Muscle of back (tissue), 11 donors: ENCODE data around the gene C4B. TPM values are rescaled to one million over a fixed set of nuclear protein-coding genes. Genes with fewer than 3 reads are reported as not detected.
"Not testable (repeated sequence)": the region's sequence is repeated elsewhere in the genome, so short reads cannot be mapped to it uniquely, and the experiment has no call there.

Experiments
- DNase-seq, 3 donors: peaks; one replicate each; pipeline versions ENCODE4 v3.0.0 to v3.0.0-alpha.2; 2013
- polyA plus RNA-seq, 10 donors: library from polyadenylated mRNA; unstranded; fragments of 120-200 nt; gene quantifications; one replicate each; pipeline ENCODE4 v1.2.1, GENCODE V29; 2013; ENCODE audit not compliant: insufficient read length in 10 of 10

The C4B gene
- polyA plus RNA-seq, 10 donors: 8.7 to 25.9 (median 14.3) TPM

GRCh38 chr6:32050562-32050961 lies 36.0 kb downstream of the C4B start:
- DNase-seq: no peak

DNA sequence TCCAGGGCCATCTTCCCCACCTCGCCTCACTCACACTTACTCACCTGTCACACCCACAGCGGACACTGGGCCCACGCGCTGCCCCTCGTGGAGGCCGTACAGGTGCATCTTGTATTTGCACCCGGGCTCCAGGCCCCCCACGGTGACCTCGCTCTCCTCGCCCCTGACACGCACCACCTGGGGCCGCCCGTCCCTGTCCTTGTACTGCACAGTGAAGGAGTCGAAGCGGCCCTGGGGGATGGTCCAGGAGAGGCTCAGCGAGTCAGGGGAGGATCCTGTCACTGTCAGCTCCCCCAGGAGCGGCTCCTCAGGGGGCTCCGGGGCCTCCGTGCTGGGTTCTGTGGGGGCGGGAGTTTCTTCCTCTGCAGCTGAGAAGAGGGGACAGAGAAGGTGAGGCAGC lies 38.0 kb downstream of the C4B start:
- not testable (repeated sequence) for DNase-seq

DNA sequence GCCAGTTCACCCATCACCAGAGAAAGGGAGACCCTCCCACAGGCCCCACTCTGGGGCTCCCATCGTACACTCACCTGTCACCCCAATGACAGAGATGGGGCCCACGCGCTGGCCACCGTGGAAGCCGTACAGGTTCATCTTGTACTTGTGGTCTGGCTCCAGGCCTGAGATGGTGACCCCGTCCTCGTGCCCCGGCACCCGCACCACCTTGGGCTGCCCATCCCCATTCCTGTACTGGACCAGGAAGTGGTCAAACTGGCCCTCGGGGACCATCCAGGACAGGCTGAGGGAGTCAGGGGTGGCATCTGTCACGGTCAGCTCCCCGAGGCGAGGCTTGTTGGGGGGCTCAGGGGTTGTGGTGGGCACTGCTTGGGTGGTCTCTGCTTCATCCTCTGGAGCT lies 38.7 kb downstream of the C4B start:
- DNase-seq: not testable (repeated sequence)

DNA sequence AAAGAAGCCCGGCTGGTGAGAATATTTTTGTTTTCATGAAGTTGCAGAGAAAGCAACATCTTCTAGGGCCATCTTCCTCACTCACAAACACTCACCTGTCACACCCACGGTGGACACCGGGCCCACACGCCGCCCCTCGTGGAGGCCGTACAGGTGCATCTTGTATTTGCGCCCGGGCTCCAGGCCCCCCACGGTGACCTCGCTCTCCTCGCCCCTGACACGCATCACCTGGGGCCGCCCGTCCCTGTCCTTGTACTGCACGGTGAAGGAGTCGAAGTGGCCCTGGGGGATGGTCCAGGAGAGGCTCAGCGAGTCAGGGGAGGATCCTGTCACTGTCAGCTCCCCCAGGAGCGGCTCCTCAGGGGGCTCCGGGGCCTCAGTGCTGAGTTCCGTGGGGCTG lies 41.2 kb downstream of the C4B start:
- not testable (repeated sequence) for DNase-seq

GRCh38 chr6:32056254-32056653 lies 41.7 kb downstream of the C4B start:
- DNase-seq: no peak

GRCh38 chr6:32057966-32058365 lies 43.4 kb downstream of the C4B start:
- no peak for DNase-seq

DNA sequence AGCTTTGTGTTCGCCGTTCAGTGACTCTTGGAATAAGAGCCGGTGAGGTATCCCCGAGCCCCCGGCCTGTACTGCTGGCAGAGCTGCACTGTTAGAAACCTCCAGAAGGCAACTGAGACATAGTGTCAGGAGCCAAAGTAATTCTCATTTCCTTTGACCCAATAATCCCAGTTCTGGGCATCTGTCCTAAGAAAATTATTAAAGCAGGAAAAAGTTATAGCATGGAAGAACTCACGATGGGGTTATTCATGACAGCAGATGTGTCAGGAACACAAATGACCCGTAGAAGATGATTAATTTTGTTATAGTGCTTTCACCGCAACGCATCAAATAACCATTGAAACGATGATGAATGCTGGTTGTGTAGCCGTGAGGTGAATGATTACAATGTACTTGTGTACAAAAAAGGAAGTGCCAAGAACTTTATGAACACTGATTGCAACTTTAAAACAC lies 43.9 kb downstream of the C4B start:
- DNase-seq: peak in 1 of 3 donors; percentile 45

DNA sequence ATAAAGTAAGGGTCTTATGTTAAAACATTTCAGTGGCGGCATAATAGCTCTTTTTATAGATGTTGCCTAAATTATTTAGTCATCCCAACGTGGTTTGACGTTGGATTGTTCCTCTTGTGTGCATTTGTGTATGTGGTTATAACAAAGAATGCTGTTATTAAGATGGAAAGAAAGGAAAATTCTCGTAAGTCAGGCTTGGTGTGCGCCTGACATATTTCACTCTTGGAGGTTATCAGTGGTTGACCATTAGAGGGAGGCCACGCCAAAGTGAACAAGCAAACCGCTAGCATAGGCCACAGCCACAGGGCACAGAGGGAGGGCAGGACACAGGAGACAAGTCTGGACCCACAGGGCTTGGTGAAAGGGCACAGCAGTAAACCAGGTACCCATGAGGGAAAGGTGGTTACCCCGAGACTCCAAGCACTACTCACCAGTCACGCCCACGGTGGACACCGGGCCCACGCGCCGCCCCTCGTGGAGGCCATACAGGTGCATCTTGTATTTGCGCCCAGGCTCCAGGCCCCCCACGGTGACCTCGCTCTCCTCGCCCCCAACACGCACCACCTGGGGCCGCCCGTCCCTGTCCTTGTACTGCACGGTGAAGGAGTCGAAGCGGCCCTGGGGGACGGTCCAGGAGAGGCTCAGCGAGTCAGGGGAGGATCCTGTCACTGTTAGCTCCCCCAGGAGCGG lies 46.5 kb downstream of the C4B start:
- no peak for DNase-seq

DNA sequence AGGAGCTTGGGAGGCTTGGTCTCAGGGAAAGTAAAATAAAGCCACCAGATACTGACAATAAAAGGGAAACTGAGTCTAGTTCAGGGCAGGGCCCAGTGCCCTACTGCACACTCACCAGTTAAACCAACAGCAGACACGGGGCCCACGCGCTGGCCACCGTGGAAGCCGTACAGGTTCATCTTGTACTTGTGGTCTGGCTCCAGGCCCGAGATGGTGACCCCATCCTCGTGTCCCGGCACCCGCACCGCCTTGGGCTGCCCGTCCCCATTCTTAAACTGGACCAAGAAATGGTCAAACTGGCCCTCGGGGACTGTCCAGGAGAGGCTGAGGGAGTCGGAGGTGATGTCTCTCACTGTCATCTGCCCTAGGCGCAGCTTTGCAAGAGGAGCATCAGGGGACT lies 50.1 kb downstream of the C4B start:
- DNase-seq: no peak

- DNase-seq: not testable (repeated sequence)
These were observed 52.9 kb downstream of the C4B start for GRCh38 chr6:32067521-32067920.

DNA sequence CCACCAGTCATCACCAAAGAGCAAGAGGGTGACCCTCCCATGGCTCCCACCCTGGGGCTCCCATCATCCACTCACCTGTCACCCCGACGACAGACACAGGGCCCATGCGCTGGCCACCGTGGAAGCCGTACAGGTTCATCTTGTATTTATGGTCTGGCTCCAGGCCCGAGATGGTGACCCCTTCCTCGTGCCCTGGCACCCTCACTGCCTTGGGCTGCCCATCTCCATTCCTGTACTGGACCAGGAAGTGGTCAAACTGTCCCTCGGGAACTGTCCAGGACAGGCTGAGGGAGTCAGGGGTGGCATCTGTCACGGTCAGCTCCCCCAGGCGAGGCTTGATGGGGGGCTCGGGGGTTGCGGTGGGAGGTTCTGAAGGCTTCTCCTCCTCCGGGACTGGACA lies 53.7 kb downstream of the C4B start:
- not testable (repeated sequence) for DNase-seq

DNA sequence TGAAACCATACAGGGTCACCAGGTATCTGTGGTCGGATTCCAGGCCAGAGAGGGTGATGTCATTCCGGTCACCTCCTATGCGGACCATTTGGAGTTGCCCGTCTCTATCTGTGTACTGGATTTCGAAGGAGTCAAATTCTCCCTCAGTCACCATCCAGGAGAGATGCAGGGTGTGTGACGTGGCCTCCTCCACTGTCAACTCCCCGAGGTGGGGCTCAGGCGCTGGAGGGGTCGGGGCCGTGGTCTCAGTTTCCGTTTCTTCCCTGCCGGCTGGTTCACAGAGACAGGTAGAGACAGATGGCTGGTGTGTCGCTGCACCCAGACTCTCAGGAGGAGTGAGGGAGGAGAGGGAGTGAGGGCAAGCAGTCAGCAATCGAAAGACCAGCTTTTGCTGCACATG lies 54.3 kb downstream of the C4B start:
- no peak for DNase-seq

DNA sequence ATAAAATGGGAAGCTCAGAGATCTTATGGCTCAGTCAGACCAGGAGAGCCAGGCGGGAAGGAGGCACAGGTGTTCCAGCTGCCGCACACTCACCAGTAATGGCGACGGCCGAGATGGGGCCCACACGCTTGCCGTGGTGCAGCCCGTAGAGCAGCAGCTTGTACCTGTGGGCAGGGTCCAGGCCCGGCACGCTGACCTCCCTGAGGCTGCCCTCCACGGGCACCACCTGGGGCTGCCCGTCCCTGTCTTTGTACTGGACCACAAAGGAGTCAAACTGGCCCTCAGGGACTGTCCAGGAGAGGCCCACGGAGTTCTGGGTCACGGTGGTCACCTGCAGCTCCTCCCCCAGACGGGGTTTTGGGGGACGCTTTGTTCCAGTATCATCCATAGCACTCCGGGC lies 54.9 kb downstream of the C4B start:
- DNase-seq: no peak

GRCh38 chr6:32069878-32070515 lies 55.4 kb downstream of the C4B start:
- DNase-seq: no peak

DNA sequence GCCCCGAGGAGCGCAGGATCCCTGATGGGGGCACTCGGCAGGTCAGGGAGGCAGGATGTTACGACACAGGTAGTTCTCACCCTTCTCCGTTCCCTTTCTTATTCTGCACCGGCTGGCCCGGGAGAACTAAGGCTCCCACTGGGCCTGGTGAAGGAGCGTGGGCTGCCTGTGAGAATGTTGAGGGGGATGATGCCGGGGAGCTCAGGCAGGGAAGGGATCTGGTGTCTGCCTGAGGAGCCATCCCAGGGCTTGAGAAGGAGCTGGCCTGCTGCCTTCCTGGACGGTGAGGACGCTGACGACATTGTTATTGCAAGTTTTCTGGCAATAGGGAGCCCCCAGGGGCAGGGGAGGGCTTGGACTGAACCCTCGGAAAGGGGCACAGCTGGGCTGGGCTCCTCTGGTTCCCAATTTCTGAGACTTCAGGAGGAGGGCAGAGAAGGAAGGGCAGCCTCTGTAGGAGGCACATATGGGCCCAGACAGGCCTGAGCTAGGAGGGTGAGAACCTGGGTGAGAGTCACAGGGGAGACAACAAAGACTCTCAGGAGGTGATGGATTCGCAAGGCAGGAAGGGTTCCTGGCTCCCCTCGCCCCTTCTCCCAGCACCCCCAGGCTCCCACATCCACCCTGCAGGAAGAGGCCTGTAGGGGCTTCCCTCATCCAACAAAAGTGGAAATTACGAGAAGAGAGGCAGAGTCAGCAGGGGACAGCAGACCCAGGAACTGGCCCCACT lies 56.4 kb downstream of the C4B start:
- peak in 2 of 3 donors; percentile 86 to 92 for DNase-seq

DNA sequence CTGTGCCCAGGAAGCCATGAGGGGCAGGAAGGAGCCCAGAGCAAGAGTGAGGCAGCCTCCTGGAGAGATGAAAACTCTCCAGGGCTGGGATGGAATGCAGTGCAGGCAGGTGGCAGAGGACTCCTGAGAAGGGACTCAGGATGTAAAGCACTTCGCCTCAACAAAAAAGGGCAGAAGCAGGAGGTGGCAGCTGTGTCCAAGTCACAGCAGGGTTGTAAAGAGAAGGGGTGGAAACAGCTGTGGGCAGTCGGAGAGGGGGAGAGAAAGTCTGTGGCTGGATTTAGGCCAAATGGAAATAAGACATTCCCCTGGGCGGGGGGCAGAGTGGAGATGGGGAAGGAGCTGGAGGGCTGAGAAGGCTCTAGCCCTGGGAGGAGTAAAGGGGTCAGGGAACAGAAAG lies 58.5 kb downstream of the C4B start:
- DNase-seq: peak in 1 of 3 donors; percentile 45

- no peak for DNase-seq
These were observed 59.0 kb downstream of the C4B start for GRCh38 chr6:32073613-32074012.

GRCh38 chr6:32074996-32075532 lies 60.5 kb downstream of the C4B start:
- no peak for DNase-seq

DNA sequence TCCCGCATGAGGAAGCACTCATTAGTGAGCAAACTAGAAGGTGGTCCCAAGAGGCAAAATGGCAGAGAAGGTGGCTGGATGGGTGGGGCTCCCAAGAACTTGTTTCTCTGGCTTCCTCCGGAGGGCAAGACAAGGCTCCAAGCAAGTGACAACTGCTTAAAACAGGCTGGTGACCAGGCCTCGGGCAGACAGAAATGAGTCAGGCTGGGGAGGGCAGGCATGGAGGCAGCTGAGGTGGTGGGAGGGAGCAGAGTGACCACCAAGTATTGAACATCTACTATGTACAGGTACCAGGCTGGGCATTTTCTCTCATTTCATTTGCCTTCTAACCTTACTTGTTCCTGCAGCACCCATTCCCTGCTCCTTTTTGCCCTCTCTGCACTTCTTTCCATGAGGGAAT lies 61.2 kb downstream of the C4B start:
- no peak for DNase-seq

DNA sequence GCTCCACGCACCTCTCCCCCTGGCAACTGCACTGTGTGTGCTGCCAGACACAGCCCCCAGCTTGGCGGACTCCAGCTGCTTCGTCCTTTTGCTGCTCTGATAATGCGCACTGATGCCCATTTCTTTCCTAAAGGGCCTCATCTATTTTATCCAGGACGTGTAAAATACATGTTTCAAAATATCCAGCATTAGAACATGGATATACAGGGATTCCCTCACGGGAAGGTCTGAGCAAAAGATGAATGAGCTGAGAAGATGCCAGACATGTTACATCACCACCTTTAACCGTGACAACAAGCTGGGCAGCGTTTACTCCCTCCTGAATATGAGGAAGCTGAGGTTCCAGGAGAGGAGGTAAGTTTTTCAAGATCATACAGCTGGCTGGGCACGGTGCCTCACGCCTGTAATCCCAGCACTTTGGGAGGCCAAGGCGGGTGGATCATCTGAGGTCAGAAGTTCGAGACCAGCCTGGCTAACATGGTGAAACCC lies 61.8 kb downstream of the C4B start:
- peak; percentile 74 to 89 (median 86) for DNase-seq

DNA sequence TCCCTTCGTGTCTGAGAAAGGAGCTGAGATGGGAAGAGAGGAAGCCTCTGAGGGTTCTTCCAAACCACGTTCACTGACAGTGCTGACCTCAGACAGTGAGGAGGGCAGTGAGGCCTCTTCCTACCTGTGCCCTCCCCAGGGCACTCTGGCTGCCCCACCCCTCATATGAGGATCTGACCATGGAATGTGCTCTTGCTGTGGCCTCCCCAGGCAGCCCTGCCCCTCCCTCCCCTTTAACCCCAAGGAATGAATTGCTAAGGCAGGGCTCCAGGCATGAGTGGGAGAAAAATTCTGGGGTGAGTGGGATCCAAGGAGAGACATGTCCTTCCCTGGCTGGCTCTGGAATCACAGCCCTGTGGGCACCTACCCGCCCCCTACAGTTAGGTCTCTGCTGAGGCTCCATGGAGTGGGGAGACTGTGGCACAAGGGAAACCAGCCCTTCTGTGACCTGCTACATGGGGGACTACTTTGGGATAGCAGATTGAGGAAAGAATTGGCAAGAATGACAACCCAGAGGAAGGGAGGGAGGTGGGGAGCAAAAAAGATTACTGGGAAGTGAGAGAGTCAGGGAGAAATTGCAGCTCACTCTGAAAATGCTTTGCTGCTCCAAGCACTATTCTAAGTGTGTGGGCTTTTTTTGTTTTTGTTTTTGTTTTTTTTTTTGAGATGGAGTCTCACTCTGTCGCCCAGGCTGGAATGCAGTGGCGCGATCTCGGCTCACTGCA lies 65.1 kb downstream of the C4B start:
- peak in 1 of 3 donors; percentile 38 for DNase-seq
